ENCODE data around the gene GRN. TPM values are rescaled to one million over a fixed set of nuclear protein-coding genes. Genes with fewer than 3 reads are reported as not detected.
A peak's percentile ranks its signal among the peaks of the same experiment; 100 is the strongest.

Gene GRN
- total and polyA plus RNA-seq, 2 donors (not counting 3 experiments of a cell fraction or from before 2014, with no cell fraction given): 343 to 1,034 TPM

DNA sequence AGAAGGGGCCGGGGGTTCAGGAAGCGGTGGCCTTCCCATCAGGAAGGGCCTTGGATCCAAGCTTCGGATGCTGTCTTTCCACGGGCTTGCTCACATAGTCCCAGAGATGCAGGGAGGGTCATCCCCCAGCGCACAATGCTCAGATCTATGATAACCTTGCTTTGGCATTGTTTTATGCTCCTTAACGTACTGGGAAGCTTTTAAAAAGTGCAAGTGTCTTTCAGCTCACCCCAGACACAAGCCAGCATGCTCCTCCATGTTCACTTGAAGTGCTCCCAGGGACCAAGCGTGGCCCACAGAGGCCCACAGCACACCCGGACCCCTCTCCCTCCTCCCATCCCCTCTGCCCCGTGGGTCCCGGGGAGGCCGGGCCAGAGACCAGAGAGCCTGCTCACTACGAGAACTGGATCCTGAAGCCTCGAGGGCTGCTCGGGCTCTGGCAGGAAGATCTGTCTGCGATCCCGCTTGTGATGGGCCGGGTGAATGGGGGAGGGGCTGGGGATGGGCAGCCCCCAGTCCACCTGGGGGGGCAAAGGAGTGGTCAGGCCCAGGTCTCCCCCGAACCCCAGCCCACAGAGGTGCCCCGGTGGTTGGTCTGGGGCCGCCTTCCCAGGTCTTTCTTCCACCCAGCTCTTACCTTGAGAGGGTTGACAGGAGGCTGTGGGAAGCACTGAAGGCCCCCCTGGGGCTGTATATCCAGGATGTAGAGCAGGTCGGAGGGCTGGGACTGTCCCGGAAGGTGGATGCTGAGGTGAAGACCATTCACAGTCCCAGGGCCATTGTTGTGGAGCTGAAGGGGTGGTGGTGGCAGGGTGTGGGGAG lies 30.3 kb downstream of the GRN start:
- DNase-seq (ENCODE audit: low read depth, low spot score) (no peak), FAIRE-seq (peak; percentile 26)
- Histone ChIP-seq H2AFZ (ENCODE audit: low read depth, low read length) (peak overlapping the region; percentile 18), H3K27me3 (ENCODE audit: control insufficient read depth in 2 of 2, insufficient read depth in 2 of 2, low read length in 2 of 2) (no peaks in the 10 kb centered on the region), H3K4me3 (replicated peaks in 1 of 3; ENCODE audit: insufficient read depth in 1 of 3, low read depth in 1 of 3, low read length in 3 of 3) (no peak overlapping the region), H3K36me3 (ENCODE audit: control insufficient read depth in 2 of 2, extremely low read depth in 1 of 2, insufficient read depth in 2 of 2, low read length in 2 of 2) (no peaks in the 10 kb centered on the region), H3K79me2 (ENCODE audit: control insufficient read depth, insufficient read depth, low read length) (no peaks in the 10 kb centered on the region), H3K4me1 (ENCODE audit: control insufficient read depth, extremely low read depth, insufficient read depth, low read length) (no peaks in the 10 kb centered on the region), H3K4me2 (ENCODE audit: insufficient read depth, low read length) (no peak overlapping the region), H4K20me1 (replicated peaks; ENCODE audit: control insufficient read depth, extremely low read depth, insufficient read depth, low read length) (no peaks in the 10 kb centered on the region), H3K9ac (replicated peaks; ENCODE audit: extremely low read depth, insufficient read depth, low read length) (no peak overlapping the region), H3K9me3 (replicated peaks; ENCODE audit: control insufficient read depth, insufficient read depth, low read length) (no peaks in the 10 kb centered on the region), H3K27ac (ENCODE audit: insufficient read depth, low read depth, low read length) (no peak overlapping the region), H3K9me1 (replicated peaks; ENCODE audit: control insufficient read depth, extremely low read depth, insufficient read depth, low read length) (no peaks in the 10 kb centered on the region)
- ChIA-PET CTCF (interaction anchor here (0.7 to 2.9 kb wide), 11 partner anchors 9 to 148 kb away, joined by 3 to 16 read pairs (median 4); partner anchors contain the start of gene FAM171A2), POLR2A (no interaction called here)
- no TSS peak for BruUV-seq (replicated peaks)
- dilution Hi-C loops (cut with MboI; ENCODE audit: extremely low pct_ligation_motif_present, low sequenced_read_pairs): no loop called here
- intact Hi-C loops (cut with micrococcal nuclease): no loop called here
- TF ChIP-seq POLR2AphosphoS5 (IDR thresholded peaks at IDR 0.05; ENCODE audit: insufficient read depth, low read depth, low read length): no peak
- no peak for TF ChIP-seq GATA2 (IDR thresholded peaks at IDR 0.05; ENCODE audit: insufficient read depth, insufficient read length, low read depth, low read length)
- no peak for TF ChIP-seq POLR2A (IDR thresholded peaks at IDR 0.05; ENCODE audit: low read depth, low read length)
- TF ChIP-seq JUN (IDR thresholded peaks at IDR 0.05; ENCODE audit: borderline replicate concordance, insufficient read depth, insufficient read length, low read depth): no peak
- TF ChIP-seq, protein P1, sequence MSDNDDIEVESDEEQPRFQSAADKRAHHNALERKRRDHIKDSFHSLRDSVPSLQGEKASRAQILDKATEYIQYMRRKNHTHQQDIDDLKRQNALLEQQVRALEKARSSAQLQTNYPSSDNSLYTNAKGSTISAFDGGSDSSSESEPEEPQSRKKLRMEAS (IDR thresholded peaks at IDR 0.05; ENCODE audit: insufficient read depth, insufficient read length): no peak
- TF ChIP-seq MYC (IDR thresholded peaks at IDR 0.05; ENCODE audit: low read depth, low read length): no peak
- TF ChIP-seq FOS (IDR thresholded peaks at IDR 0.05; ENCODE audit: borderline replicate concordance, insufficient read depth, low read length): no peak
- TF ChIP-seq, protein P2, sequence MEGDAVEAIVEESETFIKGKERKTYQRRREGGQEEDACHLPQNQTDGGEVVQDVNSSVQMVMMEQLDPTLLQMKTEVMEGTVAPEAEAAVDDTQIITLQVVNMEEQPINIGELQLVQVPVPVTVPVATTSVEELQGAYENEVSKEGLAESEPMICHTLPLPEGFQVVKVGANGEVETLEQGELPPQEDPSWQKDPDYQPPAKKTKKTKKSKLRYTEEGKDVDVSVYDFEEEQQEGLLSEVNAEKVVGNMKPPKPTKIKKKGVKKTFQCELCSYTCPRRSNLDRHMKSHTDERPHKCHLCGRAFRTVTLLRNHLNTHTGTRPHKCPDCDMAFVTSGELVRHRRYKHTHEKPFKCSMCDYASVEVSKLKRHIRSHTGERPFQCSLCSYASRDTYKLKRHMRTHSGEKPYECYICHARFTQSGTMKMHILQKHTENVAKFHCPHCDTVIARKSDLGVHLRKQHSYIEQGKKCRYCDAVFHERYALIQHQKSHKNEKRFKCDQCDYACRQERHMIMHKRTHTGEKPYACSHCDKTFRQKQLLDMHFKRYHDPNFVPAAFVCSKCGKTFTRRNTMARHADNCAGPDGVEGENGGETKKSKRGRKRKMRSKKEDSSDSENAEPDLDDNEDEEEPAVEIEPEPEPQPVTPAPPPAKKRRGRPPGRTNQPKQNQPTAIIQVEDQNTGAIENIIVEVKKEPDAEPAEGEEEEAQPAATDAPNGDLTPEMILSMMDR (IDR thresholded peaks at IDR 0.05; ENCODE audit: extremely low read depth in 1 of 2, insufficient read depth in 1 of 2, low read depth in 1 of 2, low read length in 2 of 2): no peak
- TF ChIP-seq EZH2 (IDR thresholded peaks at IDR 0.05; ENCODE audit: borderline replicate concordance, low read depth, low read length, severe bottlenecking): no peak

Data from endothelial cell of umbilical vein (primary cell).